Brain microvascular endothelial cell (primary cell): ENCODE results near the gene SLAMF6.

ENCODE experiments used
- DNase-seq: peaks from one replicate; pipeline ENCODE4 v3.0.0-alpha.2; 2020
- H3K27ac ChIP-seq: fragments of 250-450 bp; sonication (Bioruptor Pico); 2 replicates; pipeline ENCODE4 v1.5.1; 2020; ENCODE audit warnings: mild to moderate bottlenecking, moderate library complexity
- H3K27me3 ChIP-seq: fragments of 250-450 bp; sonication (Bioruptor Pico); replicated peaks from 2 replicates; pipeline ENCODE4 v1.5.1; 2020; ENCODE audit warnings: mild to moderate bottlenecking
- H3K36me3 ChIP-seq: fragments of 250-450 bp; sonication (Bioruptor Pico); replicated peaks from 2 replicates; pipeline ENCODE4 v1.5.1; 2020; ENCODE audit warnings: mild to moderate bottlenecking
- H3K4me3 ChIP-seq: 2 replicates; pipeline ENCODE4 v1.5.1; 2011; ENCODE audit warnings: low read depth, mild to moderate bottlenecking, control low read depth, low read length, moderate library complexity
- in situ Hi-C: cut with HindIII; loops from 2 replicates; pipeline ENCODE4 v1.10.0; 2017; ENCODE audit warnings: low sequenced_read_pairs, low pct_ligation_motif_present
- TF ChIP-seq, protein P1 (sequence below): IDR thresholded peaks from 2 replicates; pipeline ENCODE4 v1.5.1; 2011; ENCODE audit warnings: low read depth, mild to moderate bottlenecking, moderate library complexity, low read length, control low read depth, inconsistent platforms; ENCODE audit errors: missing control alignments

SLAMF6 gene

DNA sequence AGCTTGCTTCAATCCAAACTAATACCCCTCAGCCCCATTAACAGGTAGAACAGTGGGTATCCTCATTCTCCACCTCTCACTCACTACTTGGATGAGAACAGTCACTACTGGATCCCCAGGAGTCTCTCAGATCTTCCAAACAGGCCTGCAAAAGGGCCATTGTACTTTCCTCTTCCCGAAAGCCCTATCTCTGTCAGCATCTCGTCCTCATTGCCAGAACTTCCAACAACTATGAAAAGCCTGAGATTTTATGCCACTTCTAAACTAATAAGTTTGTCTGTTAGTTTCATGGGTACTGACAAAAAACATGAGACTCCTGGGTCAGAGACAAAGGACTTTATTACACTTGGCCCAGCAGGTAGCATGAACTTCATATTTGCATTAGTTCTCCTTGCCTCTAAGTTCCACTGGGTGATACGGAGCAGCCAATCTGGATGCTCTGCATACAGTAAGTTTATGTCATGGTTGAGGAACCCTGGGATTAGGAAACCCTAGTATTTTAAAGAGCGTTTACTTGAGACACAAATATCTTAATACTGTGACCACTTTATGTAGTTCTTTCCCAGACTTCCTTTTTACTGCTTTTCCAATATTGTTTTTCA, 84.6 kb downstream of the SLAMF6 start:
- no peak for DNase-seq
- no peaks in the 10 kb centered on the region for H3K27me3 ChIP-seq
- TF ChIP-seq, protein P1, sequence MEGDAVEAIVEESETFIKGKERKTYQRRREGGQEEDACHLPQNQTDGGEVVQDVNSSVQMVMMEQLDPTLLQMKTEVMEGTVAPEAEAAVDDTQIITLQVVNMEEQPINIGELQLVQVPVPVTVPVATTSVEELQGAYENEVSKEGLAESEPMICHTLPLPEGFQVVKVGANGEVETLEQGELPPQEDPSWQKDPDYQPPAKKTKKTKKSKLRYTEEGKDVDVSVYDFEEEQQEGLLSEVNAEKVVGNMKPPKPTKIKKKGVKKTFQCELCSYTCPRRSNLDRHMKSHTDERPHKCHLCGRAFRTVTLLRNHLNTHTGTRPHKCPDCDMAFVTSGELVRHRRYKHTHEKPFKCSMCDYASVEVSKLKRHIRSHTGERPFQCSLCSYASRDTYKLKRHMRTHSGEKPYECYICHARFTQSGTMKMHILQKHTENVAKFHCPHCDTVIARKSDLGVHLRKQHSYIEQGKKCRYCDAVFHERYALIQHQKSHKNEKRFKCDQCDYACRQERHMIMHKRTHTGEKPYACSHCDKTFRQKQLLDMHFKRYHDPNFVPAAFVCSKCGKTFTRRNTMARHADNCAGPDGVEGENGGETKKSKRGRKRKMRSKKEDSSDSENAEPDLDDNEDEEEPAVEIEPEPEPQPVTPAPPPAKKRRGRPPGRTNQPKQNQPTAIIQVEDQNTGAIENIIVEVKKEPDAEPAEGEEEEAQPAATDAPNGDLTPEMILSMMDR: no peak
- H3K27ac ChIP-seq: no peak overlapping the region
- H3K4me3 ChIP-seq: no peak overlapping the region
- no peaks in the 10 kb centered on the region for H3K36me3 ChIP-seq
- in situ Hi-C loops: no loop called here

DNA sequence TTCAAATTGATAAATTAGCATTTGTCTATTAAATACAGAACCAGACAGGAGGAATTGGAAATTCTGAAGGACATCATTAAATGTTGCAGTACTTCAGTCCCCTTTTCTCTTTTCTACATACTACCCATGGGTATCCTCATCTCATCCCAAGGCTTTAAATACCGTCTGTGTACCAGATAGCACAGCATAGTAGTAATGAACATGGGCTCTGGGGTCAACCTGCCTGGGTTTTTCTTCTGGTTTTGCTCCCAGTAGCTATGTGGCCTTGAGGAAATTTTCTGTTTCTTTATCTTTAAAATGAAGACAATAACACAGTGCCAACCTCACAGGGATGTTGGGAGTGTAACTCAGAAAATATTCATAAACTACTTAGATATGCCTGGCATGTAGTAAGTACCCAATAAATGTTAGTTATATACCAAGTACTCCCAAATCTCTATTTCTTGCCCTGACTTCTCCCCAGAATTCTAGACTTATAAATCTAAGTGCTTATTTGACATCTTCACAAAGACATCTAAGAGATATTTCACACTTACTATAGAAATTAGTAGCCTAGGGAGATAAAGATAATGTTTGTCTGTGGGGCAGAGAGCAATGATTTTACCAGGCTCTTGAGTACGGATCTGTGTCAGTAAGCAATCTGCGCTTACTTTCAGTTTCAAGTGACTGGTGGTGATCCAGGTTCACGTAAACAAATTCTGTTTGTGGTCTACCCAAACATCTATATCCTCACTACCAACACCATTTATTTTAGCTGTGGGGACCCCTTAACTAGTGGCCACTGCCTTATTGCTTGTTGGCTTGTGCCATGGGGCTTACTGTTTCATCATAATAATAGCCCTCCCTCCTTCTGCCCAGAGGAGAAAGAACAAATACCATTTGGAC, 85.4 kb downstream of the SLAMF6 start:
- in situ Hi-C loops: no loop called here
- H3K27ac ChIP-seq: no peak overlapping the region

DNA sequence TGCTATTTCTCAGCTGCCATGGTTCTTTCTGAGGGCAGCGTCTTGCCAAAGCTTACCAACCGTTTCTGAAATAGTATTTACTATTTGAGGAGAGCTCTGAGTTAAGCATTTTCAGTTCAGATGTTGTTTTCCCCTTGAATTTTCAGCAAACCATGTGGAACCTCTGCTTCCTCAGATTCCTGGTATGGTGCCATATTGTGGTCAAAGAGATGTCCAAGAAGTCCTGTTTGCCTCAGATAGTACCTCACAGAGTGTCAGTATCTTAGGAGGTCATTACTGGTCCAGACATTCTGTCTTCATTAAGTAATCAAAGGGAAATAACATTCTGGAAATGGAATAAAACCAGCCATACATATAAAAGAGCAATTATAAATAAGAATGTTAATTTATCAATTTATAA, 86.1 kb downstream of the SLAMF6 start:
- DNase-seq: no peak
- TF ChIP-seq, protein P1: no peak
- Histone ChIP-seq H3K36me3 (no peaks in the 10 kb centered on the region), H3K4me3 (no peak overlapping the region), H3K27me3 (no peaks in the 10 kb centered on the region), H3K27ac (no peak overlapping the region)
- in situ Hi-C loops: no loop called here

More for the DNA sequence above, 85.4 kb downstream of the SLAMF6 start:
- Histone ChIP-seq H3K4me3 (no peak overlapping the region), H3K27me3 (no peaks in the 10 kb centered on the region), H3K36me3 (no peaks in the 10 kb centered on the region)
- TF ChIP-seq, protein P1: no peak
- no peak for DNase-seq
